GM21723 (cell line): ENCODE results near the gene KIF26B.

Experiments used
- ATAC-seq: cut with Tn5 transposase; IDR thresholded peaks from one replicate; pipeline ENCODE4 v1.9.1; 2021; ENCODE audit warnings: mild to moderate bottlenecking, moderate library complexity; ENCODE audit not compliant: unreplicated experiment

Gene KIF26B

GRCh38 chr1:245484176-245484575 lies 329.4 kb downstream of the KIF26B start:
- ATAC-seq = no peak

DNA sequence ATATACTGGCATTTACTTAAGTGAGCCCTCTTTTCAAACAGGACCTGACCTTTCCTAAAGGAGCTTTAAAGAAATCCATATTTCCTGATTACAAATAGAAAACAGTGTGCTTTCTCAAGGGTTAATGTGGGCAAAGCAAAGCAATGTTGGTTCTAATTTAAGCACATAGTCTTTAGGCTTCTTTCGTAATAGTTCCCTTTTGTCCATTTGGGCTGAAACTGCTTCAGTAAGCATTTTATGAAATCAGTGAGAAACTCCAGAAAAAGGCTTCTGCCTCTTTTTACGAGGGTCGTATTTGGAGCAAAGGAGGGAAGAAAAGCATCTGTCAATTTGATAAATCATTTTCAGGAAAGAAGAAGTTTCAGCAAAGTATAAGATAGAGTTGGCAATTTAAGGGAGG lies 331.2 kb downstream of the KIF26B start:
- ATAC-seq = no peak

GRCh38 chr1:245486775-245487470 lies 332.1 kb downstream of the KIF26B start:
- ATAC-seq = no peak

DNA sequence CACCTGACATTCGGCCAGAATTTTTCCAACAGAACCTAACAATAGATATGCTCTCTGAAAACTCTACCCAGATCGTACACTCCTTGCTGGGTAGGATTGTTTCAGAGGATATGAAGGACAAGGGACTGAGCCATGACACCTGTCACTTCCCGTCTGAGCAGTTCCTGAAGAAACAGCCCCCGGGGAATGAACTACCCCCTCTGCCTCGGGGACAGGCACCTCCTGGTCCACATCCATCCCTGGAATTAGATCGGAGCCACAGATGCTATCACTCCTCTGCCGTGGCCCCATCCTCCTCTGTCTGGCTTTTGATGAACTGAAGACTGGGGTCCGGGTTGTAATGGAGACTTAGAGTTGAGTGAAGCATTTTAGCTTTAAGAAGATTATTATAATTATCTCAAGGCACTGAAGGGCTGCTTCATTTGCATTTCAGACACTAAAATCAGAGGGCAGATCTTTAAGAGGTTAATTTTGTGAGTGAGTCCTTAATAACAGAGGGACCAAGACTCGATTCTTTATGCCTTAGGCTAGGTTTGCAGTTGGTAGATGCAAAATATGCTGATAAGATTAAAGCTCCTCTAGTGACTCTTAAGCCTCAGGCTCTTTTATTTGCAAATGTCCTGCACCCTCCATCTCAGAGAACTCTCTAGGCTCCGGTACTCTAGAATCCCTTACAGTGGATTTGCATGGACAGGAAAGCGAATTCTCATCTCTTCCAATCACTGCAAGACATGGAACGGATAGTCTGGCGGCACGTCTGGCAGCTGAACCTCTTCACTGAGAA lies 333.8 kb downstream of the KIF26B start:
- ATAC-seq = no peak

- no peak for ATAC-seq
These were observed 335.1 kb downstream of the KIF26B start for GRCh38 chr1:245489838-245490237.

DNA sequence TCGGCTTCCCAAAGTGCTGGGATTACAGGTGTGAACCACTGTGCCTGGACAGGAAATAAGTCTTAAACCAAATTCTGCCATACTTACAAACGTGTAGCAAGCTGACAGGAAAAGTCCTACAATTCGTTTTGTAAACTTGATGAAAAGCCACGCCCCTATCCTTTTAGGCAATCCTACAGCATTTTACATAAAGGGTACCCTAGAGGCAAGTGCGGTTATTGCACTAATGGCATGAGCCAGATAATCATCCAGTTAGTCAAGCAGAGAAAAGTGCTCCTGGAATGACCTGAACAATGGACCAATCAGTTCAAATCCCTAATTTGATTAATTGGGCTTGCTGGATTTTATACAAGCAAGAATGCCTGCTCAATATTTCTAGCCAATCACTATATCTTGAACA lies 338.2 kb downstream of the KIF26B start:
- no peak for ATAC-seq

- ATAC-seq = no peak
These were observed 340.9 kb downstream of the KIF26B start for GRCh38 chr1:245495681-245496080.

DNA sequence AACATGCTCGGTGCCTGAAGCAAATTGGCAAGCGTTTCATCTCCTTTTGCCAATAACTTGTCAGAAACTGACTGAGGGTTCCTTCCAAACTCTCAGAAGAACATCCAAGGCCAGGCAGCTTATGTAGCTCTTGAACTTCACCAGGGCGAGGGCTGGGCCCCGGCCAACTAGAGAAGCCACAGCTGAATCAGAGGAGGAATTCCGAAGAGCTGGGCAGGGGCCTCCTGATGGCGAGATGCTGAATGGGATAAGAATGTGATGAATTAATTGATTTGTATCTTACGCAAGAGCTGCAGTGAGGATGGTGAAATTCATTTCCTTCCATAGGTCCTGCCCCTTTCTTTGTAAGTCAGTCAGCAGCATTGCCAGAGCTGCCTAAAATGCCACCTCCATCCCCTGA lies 345.8 kb downstream of the KIF26B start:
- ATAC-seq = no peak

DNA sequence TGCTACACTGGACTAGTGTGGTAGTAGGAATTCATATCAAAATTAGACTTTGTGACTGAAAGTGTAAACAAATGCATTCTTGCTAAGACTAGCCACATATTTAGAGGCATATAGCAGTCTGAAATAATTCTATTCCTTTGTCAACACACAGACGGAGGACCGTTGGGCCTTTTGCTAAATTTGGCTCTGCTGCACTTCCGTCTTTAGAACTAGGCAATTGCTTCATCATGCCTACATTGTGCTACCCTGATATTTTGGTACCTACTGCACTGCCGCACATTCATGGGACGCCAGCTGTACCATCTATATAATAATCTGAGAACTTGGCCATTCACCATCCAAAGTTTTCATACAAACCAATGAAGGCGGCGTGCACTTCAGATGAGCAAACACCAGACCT lies 346.8 kb downstream of the KIF26B start:
- no peak for ATAC-seq

DNA sequence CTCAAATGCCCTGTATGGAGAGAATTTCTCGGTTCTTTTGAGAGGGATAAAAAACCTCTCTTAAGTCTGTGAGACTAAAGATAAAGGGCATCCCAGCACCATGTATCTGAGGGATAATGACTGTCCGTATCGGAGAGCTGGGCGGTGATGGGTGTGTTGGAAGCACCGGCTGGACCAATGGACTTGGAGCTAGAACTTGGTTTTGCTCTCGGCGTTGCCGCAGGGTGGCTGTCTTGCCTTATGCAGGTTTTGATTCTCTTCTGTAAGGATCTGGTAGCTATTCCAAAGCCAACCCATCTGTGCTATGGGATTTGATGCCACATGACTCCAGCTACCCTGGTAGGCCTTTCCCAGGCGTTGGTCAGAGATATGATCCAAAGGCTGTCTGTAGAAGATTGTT lies 348.8 kb downstream of the KIF26B start:
- no peak for ATAC-seq

GRCh38 chr1:245510144-245510543 lies 355.4 kb downstream of the KIF26B start:
- ATAC-seq = no peak

GRCh38 chr1:245512181-245512888 lies 357.6 kb downstream of the KIF26B start:
- no peak for ATAC-seq

DNA sequence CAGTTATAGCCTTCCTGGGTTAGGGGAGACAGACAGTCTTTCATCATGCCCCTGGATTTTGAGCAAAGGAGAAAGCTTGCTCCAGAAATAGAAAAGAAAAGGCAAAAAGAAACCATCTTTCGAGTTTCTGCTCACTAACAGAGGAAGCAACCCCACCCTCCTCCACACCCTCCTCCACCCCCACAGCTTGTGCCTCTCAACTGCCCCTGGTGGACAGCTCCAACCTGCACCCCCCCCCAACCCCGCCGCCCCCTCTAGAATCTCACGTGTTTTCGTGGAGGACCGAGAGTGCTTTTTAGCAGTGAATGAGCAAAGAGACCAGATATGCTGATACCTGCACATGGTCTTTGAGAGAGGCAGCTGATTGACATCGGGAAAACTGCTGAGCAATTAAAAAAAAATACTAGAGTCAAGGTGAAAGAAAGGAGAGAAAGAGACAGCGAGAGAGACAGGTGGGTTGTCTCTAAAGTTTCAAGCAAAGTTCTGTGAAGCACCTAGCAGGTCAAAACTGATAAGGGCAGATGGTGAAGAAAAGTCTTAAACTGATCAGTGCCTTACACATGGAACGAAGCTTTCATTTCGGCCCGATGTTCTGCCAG lies 358.3 kb downstream of the KIF26B start:
- no peak for ATAC-seq

- no peak for ATAC-seq
These were observed 361.5 kb downstream of the KIF26B start for GRCh38 chr1:245516284-245516759.

GRCh38 chr1:245520611-245521010 lies 365.8 kb downstream of the KIF26B start:
- ATAC-seq = no peak

- ATAC-seq = no peak
These were observed 371.4 kb downstream of the KIF26B start for GRCh38 chr1:245526141-245526540.

DNA sequence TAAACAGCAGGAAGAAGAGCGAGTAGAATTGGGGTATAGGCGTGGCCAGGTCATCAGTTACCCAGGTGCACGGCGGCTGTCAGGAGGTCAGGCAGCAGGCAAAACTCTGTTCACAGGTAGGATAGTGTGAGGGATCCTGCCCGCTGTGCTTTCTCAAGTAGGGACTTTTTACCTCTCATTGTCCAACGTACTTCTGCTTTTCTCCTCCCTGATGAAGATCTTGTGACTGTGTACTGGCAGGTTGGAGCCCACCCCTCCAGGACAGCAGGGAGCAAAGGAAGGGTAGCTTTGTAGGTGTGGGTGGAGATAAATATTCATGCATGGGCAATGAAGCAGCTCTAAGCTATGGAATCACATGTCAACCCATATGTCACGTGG lies 373.5 kb downstream of the KIF26B start:
- no peak for ATAC-seq

DNA sequence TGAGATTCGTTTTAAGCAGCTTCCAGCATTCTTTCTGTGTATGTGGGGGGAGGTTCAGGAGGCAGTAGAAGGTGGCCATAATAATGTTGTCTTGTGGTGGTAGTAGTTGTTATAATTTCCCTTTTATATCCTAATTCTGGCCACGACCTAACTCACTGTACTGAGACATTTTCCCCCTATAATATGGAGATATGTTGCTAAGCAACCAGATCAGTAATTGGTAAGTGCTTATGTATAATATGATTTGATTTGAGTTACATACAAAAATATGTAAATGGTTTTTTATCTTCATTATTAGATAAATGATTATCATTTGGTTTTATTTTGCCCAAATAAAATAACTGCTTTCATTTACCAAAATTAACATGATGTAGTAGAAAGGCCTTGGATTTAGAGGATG lies 376.2 kb downstream of the KIF26B start:
- ATAC-seq = no peak

- no peak for ATAC-seq
These were observed 383.2 kb downstream of the KIF26B start for GRCh38 chr1:245537992-245538391.

GRCh38 chr1:245538671-245539070 lies 383.9 kb downstream of the KIF26B start:
- ATAC-seq = no peak

DNA sequence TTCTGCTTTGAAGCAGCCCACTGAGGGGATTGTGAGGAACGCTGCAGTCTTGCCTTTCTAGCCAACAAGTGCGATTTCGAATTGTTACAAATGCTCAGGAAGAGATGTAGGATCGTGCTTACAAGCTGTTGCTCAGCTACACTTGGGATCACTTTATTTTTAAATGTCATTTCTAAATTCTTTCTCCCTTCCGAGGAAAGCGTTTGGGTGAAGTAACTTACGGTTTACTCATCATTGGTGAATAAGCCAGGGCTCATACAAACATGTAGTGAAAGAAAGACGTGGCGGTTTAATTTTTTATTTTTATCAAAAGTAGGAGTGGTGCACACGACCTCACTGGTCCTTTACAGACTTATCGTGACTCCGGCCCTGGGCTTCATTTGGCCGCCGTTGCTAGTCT lies 386.6 kb downstream of the KIF26B start:
- ATAC-seq = no peak
